ENCODE data around the gene PCDHB4. TPM values are rescaled to one million over a fixed set of nuclear protein-coding genes. Genes with fewer than 3 reads are reported as not detected.
"Not testable (repeated sequence)": the region's sequence is repeated elsewhere in the genome, so short reads cannot be mapped to it uniquely, and the experiment has no call there.

Gene PCDHB4
- total and polyA plus RNA-seq, 2 of the 8 experiments (the other 6 are each of a cell fraction or from before 2014, with no cell fraction given), result 1.3 to 1.5 TPM

DNA sequence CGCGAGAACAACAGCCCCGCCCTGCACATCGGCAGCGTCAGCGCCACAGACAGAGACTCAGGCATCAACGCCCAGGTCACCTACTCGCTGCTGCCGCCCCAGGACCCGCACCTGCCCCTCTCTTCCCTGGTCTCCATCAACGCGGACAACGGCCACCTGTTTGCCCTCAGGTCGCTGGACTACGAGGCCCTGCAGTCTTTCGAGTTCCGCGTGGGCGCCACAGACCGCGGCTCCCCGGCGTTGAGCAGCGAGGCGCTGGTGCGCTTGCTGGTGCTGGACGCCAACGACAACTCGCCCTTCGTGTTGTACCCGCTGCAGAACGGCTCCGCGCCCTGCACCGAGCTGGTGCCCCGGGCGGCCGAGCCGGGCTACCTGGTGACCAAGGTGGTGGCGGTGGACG lies 30.0 kb downstream of the PCDHB4 start:
- H3K27me3 ChIP-seq (replicated peaks in 1 of 4; ENCODE audit: control insufficient read depth in 3 of 4, extremely low read depth in 1 of 4, insufficient read depth in 3 of 4, low read length in 3 of 4); H3K9ac ChIP-seq (replicated peaks in 1 of 4; ENCODE audit: extremely low read depth in 1 of 4, low read depth in 3 of 4, low read length in 3 of 4); H2BK20ac ChIP-seq (ENCODE audit: low read length); H4K8ac ChIP-seq (ENCODE audit: extremely low read depth, insufficient read depth, low read length); H3K14ac ChIP-seq (ENCODE audit: insufficient read length); H2BK15ac ChIP-seq (ENCODE audit: low read length); DNase-seq (ENCODE audit: low read depth in 1 of 2, low spot score in 2 of 2); H2AFZ ChIP-seq (ENCODE audit: low read length); H3K4me3 ChIP-seq (ENCODE audit: extremely low read depth in 1 of 4, insufficient read depth in 2 of 4, low read depth in 3 of 4, low read length in 4 of 4); H3K4me1 ChIP-seq (replicated peaks in 1 of 4; ENCODE audit: control insufficient read depth in 3 of 4, insufficient read depth in 4 of 4, low read length in 3 of 4); H4K20me1 ChIP-seq (replicated peaks in 1 of 2; ENCODE audit: control insufficient read depth in 1 of 2, insufficient read depth in 2 of 2, low read length in 2 of 2); H3K27ac ChIP-seq (ENCODE audit: low read depth, low read length); H2AK5ac ChIP-seq (ENCODE audit: low read depth, low read length); H2BK120ac ChIP-seq (replicated peaks; ENCODE audit: low read depth, low read length); H3K4me2 ChIP-seq (ENCODE audit: insufficient read depth in 1 of 2, low read depth in 2 of 2, low read length in 2 of 2); H2BK5ac ChIP-seq (ENCODE audit: low read depth, low read length); H3K18ac ChIP-seq (ENCODE audit: extremely low read depth, low read length); H3K36me3 ChIP-seq (ENCODE audit: control insufficient read depth in 2 of 4, insufficient read depth in 4 of 4, low read length in 3 of 4); H4K91ac ChIP-seq (replicated peaks; ENCODE audit: insufficient read length, low read length); FAIRE-seq; H3K79me1 ChIP-seq (ENCODE audit: low read depth, low read length); H4K5ac ChIP-seq (ENCODE audit: insufficient read length, low read depth, low read length); H3K79me2 ChIP-seq (ENCODE audit: control insufficient read depth in 1 of 2, insufficient read depth in 2 of 2, low read length in 2 of 2); H3K23me2 ChIP-seq (ENCODE audit: low read depth, low read length); H2BK12ac ChIP-seq (ENCODE audit: low read depth, low read length); H3K23ac ChIP-seq (ENCODE audit: insufficient read length); H3K56ac ChIP-seq (replicated peaks; ENCODE audit: insufficient read length, low read depth, low read length); H3K4ac ChIP-seq (replicated peaks; ENCODE audit: insufficient read length, low read depth, low read length); POLR2A ChIA-PET (ENCODE audit: partially characterized antibody): not testable (repeated sequence)
- 95% methylated on average over 26 of the region's 41 CpGs; no CpG with 5 or more reads in 1 of the 2 experiments for WGBS, 2 experiments (ENCODE audit: extremely low coverage in 1 of 2, insufficient coverage in 1 of 2, insufficient read length in 1 of 2, insufficient replicate concordance in 2 of 2, low coverage in 1 of 2, low lambda C conversion rate in 2 of 2, missing lambda C conversion rate in 1 of 2)
- H3K9me3 ChIP-seq (ENCODE audit: insufficient read depth in 2 of 2, low read depth in 1 of 2, low read length in 1 of 2), result peaks cover 5 to 11% of the 10 kb centered on the region in 2 experiments; a peak in 2 of 4 replicates
- CTCF ChIA-PET (ENCODE audit: partially characterized antibody), result interaction anchor here (1.4 kb wide), 1 partner anchor 57 kb away, joined by 3 read pairs; the partner anchor contains the start of gene PCDHB2

GRCh38 chr5:141152096-141152495 lies 30.5 kb downstream of the PCDHB4 start:
- H4K8ac ChIP-seq (ENCODE audit: extremely low read depth, insufficient read depth, low read length); H2BK12ac ChIP-seq (ENCODE audit: low read depth, low read length); H4K20me1 ChIP-seq (replicated peaks in 1 of 2; ENCODE audit: control insufficient read depth in 1 of 2, insufficient read depth in 2 of 2, low read length in 2 of 2); H2AK5ac ChIP-seq (ENCODE audit: low read depth, low read length); H3K4me1 ChIP-seq (replicated peaks in 1 of 4; ENCODE audit: control insufficient read depth in 3 of 4, insufficient read depth in 4 of 4, low read length in 3 of 4); H3K4ac ChIP-seq (replicated peaks; ENCODE audit: insufficient read length, low read depth, low read length); H3K79me1 ChIP-seq (ENCODE audit: low read depth, low read length); H3K27me3 ChIP-seq (replicated peaks in 1 of 4; ENCODE audit: control insufficient read depth in 3 of 4, extremely low read depth in 1 of 4, insufficient read depth in 3 of 4, low read length in 3 of 4); POLR2A ChIA-PET (ENCODE audit: partially characterized antibody); H3K9ac ChIP-seq (replicated peaks in 1 of 4; ENCODE audit: extremely low read depth in 1 of 4, low read depth in 3 of 4, low read length in 3 of 4); H2BK120ac ChIP-seq (replicated peaks; ENCODE audit: low read depth, low read length); DNase-seq (ENCODE audit: low read depth in 1 of 2, low spot score in 2 of 2); H3K36me3 ChIP-seq (ENCODE audit: control insufficient read depth in 2 of 4, insufficient read depth in 4 of 4, low read length in 3 of 4); H3K23ac ChIP-seq (ENCODE audit: insufficient read length); H3K56ac ChIP-seq (replicated peaks; ENCODE audit: insufficient read length, low read depth, low read length); H3K4me3 ChIP-seq (ENCODE audit: extremely low read depth in 1 of 4, insufficient read depth in 2 of 4, low read depth in 3 of 4, low read length in 4 of 4); H3K79me2 ChIP-seq (ENCODE audit: control insufficient read depth in 1 of 2, insufficient read depth in 2 of 2, low read length in 2 of 2); H2AFZ ChIP-seq (ENCODE audit: low read length); H3K27ac ChIP-seq (ENCODE audit: low read depth, low read length); H4K91ac ChIP-seq (replicated peaks; ENCODE audit: insufficient read length, low read length); H3K4me2 ChIP-seq (ENCODE audit: insufficient read depth in 1 of 2, low read depth in 2 of 2, low read length in 2 of 2); H3K14ac ChIP-seq (ENCODE audit: insufficient read length); H2BK5ac ChIP-seq (ENCODE audit: low read depth, low read length); H4K5ac ChIP-seq (ENCODE audit: insufficient read length, low read depth, low read length); H3K23me2 ChIP-seq (ENCODE audit: low read depth, low read length); H2BK15ac ChIP-seq (ENCODE audit: low read length); H3K18ac ChIP-seq (ENCODE audit: extremely low read depth, low read length); FAIRE-seq; H2BK20ac ChIP-seq (ENCODE audit: low read length): not testable (repeated sequence)
- CTCF ChIA-PET (ENCODE audit: partially characterized antibody), result interaction anchor here (0.6 to 5.2 kb wide), 6 partner anchors 13 to 457 kb away, joined by 3 to 48 read pairs (median 6); partner anchors contain the start of genes PCDHB16, PCDHB2 and PCDHB5
- H3K9me3 ChIP-seq (ENCODE audit: insufficient read depth in 2 of 2, low read depth in 1 of 2, low read length in 1 of 2), result peaks cover 5 to 11% of the 10 kb centered on the region in 2 experiments; a peak in 2 of 4 replicates
- 96% methylated on average over 8 of the region's 36 CpGs; no CpG with 5 or more reads in 1 of the 2 experiments for WGBS, 2 experiments (ENCODE audit: extremely low coverage in 1 of 2, insufficient coverage in 1 of 2, insufficient read length in 1 of 2, insufficient replicate concordance in 2 of 2, low coverage in 1 of 2, low lambda C conversion rate in 2 of 2, missing lambda C conversion rate in 1 of 2)

Measured in H1 (cell line).